ENCODE measurements around the gene ADAMTS12. TPM values are rescaled to one million over a fixed set of nuclear protein-coding genes. Genes with fewer than 3 reads are reported as not detected.
"Not testable (repeated sequence)": the region's sequence is repeated elsewhere in the genome, so short reads cannot be mapped to it uniquely, and the experiment has no call there.

The ADAMTS12 gene
- polyA plus RNA-seq, 6 donors from 2014 or later, result not detected

GRCh38 chr5:33929925-33930690 is 38.3 kb upstream of the ADAMTS12 start:
- no peaks in the 10 kb centered on the region for H3K9me3 Mint-ChIP-seq
- no peaks in the 10 kb centered on the region for H3K36me3 Mint-ChIP-seq
- no peak overlapping the region for H3K4me3 Mint-ChIP-seq
- no peak for DNase-seq
- no peak overlapping the region for H3K27ac Mint-ChIP-seq
- H3K4me1 Mint-ChIP-seq, result peaks cover 0 to 13% (median 5%) of the 10 kb centered on the region in 3 donors
- peaks cover 14 to 17% (median 16%) of the 10 kb centered on the region in 3 donors for H3K27me3 Mint-ChIP-seq
- ATAC-seq (ENCODE audit: low read depth in 2 of 2), result no peak

- Mint-ChIP-seq H3K4me3 (no peak overlapping the region), H3K27me3 (peaks cover 8 to 18% (median 16%) of the 10 kb centered on the region in 3 donors), H3K36me3 (no peaks in the 10 kb centered on the region), H3K4me1 (no peaks in the 10 kb centered on the region), H3K9me3 (no peaks in the 10 kb centered on the region), H3K27ac (no peak overlapping the region)
- no peak for DNase-seq
- no peak for ATAC-seq (ENCODE audit: low read depth in 2 of 2)
These were observed 36.5 kb upstream of the ADAMTS12 start for GRCh38 chr5:33928283-33928682.

GRCh38 chr5:33927685-33928084 is 35.9 kb upstream of the ADAMTS12 start:
- Mint-ChIP-seq H3K36me3 (no peaks in the 10 kb centered on the region), H3K9me3 (no peaks in the 10 kb centered on the region), H3K27me3 (peaks cover 8 to 24% (median 19%) of the 10 kb centered on the region in 3 donors), H3K4me3 (no peak overlapping the region), H3K4me1 (no peaks in the 10 kb centered on the region), H3K27ac (no peak overlapping the region)
- DNase-seq (no peak), ATAC-seq (ENCODE audit: low read depth in 2 of 2) (no peak)

- ATAC-seq (ENCODE audit: low read depth in 2 of 2), result no peak
- H3K36me3 Mint-ChIP-seq, result no peaks in the 10 kb centered on the region
- H3K27ac Mint-ChIP-seq, result no peak overlapping the region
- no peaks in the 10 kb centered on the region for H3K4me1 Mint-ChIP-seq
- DNase-seq, result no peak
- H3K9me3 Mint-ChIP-seq, result peaks cover 0 to 6% (median under 1%) of the 10 kb centered on the region in 7 donors
- peaks cover 9 to 23% (median 20%) of the 10 kb centered on the region in 3 donors for H3K27me3 Mint-ChIP-seq
- H3K4me3 Mint-ChIP-seq, result no peak overlapping the region
These were observed 33.5 kb upstream of the ADAMTS12 start for GRCh38 chr5:33925278-33925677.

- Mint-ChIP-seq H3K27me3 (peaks cover 18 to 27% (median 26%) of the 10 kb centered on the region in 3 donors), H3K4me3 (no peak overlapping the region), H3K9me3 (peaks cover 17 to 41% (median 27%) of the 10 kb centered on the region in 7 donors), H3K27ac (no peak overlapping the region), H3K4me1 (no peaks in the 10 kb centered on the region), H3K36me3 (peaks cover 0 to 5% of the 10 kb centered on the region in 2 donors)
- DNase-seq (no peak), ATAC-seq (ENCODE audit: low read depth in 2 of 2) (no peak)
These were observed 29.2 kb upstream of the ADAMTS12 start for GRCh38 chr5:33921002-33921401.

GRCh38 chr5:33914844-33915243 is 23.1 kb upstream of the ADAMTS12 start:
- Mint-ChIP-seq H3K9me3 (peaks cover 27 to 53% (median 40%) of the 10 kb centered on the region in 7 donors), H3K36me3 (peaks cover 0 to 15% of the 10 kb centered on the region in 2 donors), H3K27me3 (peaks cover 8 to 16% (median 14%) of the 10 kb centered on the region in 3 donors)
- H3K4me1 Mint-ChIP-seq; ATAC-seq (ENCODE audit: low read depth in 2 of 2); H3K27ac Mint-ChIP-seq; DNase-seq; H3K4me3 Mint-ChIP-seq: not testable (repeated sequence)

GRCh38 chr5:33906248-33906647 is 14.5 kb upstream of the ADAMTS12 start:
- not testable (repeated sequence) for DNase-seq; ATAC-seq (ENCODE audit: low read depth in 2 of 2); H3K4me3 Mint-ChIP-seq; H3K4me1 Mint-ChIP-seq; H3K27ac Mint-ChIP-seq
- Mint-ChIP-seq H3K36me3 (peaks cover 11 to 14% of the 10 kb centered on the region in 2 donors), H3K27me3 (peaks cover 3 to 11% (median 8%) of the 10 kb centered on the region in 3 donors), H3K9me3 (peaks cover 19 to 67% (median 35%) of the 10 kb centered on the region in 7 donors)

- no peak overlapping the region for H3K4me3 Mint-ChIP-seq
- peaks cover 11 to 14% of the 10 kb centered on the region in 2 donors for H3K36me3 Mint-ChIP-seq
- ATAC-seq (ENCODE audit: low read depth in 2 of 2), result no peak
- peaks cover 19 to 69% (median 35%) of the 10 kb centered on the region in 7 donors for H3K9me3 Mint-ChIP-seq
- no peak for DNase-seq
- no peaks in the 10 kb centered on the region for H3K4me1 Mint-ChIP-seq
- H3K27ac Mint-ChIP-seq, result no peak overlapping the region
- H3K27me3 Mint-ChIP-seq, result peaks cover 0 to 9% (median 9%) of the 10 kb centered on the region in 3 donors
These were observed 13.6 kb upstream of the ADAMTS12 start for GRCh38 chr5:33905381-33905780.

- H3K4me3 Mint-ChIP-seq, result no peak overlapping the region
- peaks cover 0 to 14% (median 0%) of the 10 kb centered on the region in 3 donors for H3K27me3 Mint-ChIP-seq
- H3K9me3 Mint-ChIP-seq, result peaks cover 12 to 57% (median 32%) of the 10 kb centered on the region in 7 donors
- no peak overlapping the region for H3K27ac Mint-ChIP-seq
- peaks cover 9 to 11% of the 10 kb centered on the region in 2 donors for H3K36me3 Mint-ChIP-seq
- no peaks in the 10 kb centered on the region for H3K4me1 Mint-ChIP-seq
- no peak for ATAC-seq (ENCODE audit: low read depth in 2 of 2)
- no peak for DNase-seq
These were observed 11.3 kb upstream of the ADAMTS12 start for GRCh38 chr5:33903118-33903517.

- DNase-seq, result no peak
- peaks cover 9 to 38% (median 22%) of the 10 kb centered on the region in 7 donors for H3K9me3 Mint-ChIP-seq
- peaks cover 0 to 6% of the 10 kb centered on the region in 2 donors for H3K36me3 Mint-ChIP-seq
- H3K27ac Mint-ChIP-seq, result no peak overlapping the region
- ATAC-seq (ENCODE audit: low read depth in 2 of 2), result no peak
- no peaks in the 10 kb centered on the region for H3K4me1 Mint-ChIP-seq
- no peak overlapping the region for H3K4me3 Mint-ChIP-seq
- H3K27me3 Mint-ChIP-seq, result peaks cover 10 to 25% (median 14%) of the 10 kb centered on the region in 3 donors
These were observed 9.4 kb upstream of the ADAMTS12 start for GRCh38 chr5:33901156-33901555.

GRCh38 chr5:33894566-33894965 is 2.8 kb upstream of the ADAMTS12 start:
- peaks cover 0 to 8% (median 6%) of the 10 kb centered on the region in 7 donors for H3K9me3 Mint-ChIP-seq
- no peak overlapping the region for H3K4me3 Mint-ChIP-seq

GRCh38 chr5:33892620-33893137 is 889 bp upstream of the ADAMTS12 start:
- Mint-ChIP-seq H3K4me3 (peak overlapping the region in 1 of 8 donors; percentile 24), H3K9me3 (peaks cover 0 to 8% (median 6%) of the 10 kb centered on the region in 7 donors)

More at GRCh38 chr5:33894566-33894965, 2.8 kb upstream of the ADAMTS12 start:
- DNase-seq (no peak), ATAC-seq (ENCODE audit: low read depth in 2 of 2) (no peak)
- Mint-ChIP-seq H3K36me3 (peaks cover 0 to 13% of the 10 kb centered on the region in 2 donors), H3K4me1 (peaks cover 0 to 8% (median 4%) of the 10 kb centered on the region in 3 donors), H3K27me3 (peaks cover 50 to 65% (median 56%) of the 10 kb centered on the region in 3 donors), H3K27ac (no peak overlapping the region)

GRCh38 chr5:33891446-33891787 is 373 bp downstream of the ADAMTS12 start:
- Mint-ChIP-seq H3K27me3 (peaks cover 51 to 70% (median 56%) of the 10 kb centered on the region in 3 donors), H3K4me3 (peak overlapping the region in 1 of 8 donors; percentile 33)

More at GRCh38 chr5:33892620-33893137, 889 bp upstream of the ADAMTS12 start:
- H3K4me1 Mint-ChIP-seq, result peaks cover 0 to 8% (median 4%) of the 10 kb centered on the region in 3 donors
- DNase-seq (no peak), ATAC-seq (ENCODE audit: low read depth in 2 of 2) (no peak)
- peaks cover 0 to 13% of the 10 kb centered on the region in 2 donors for H3K36me3 Mint-ChIP-seq
- no peak overlapping the region for H3K27ac Mint-ChIP-seq
- peaks cover 59 to 73% (median 67%) of the 10 kb centered on the region in 3 donors for H3K27me3 Mint-ChIP-seq

More at GRCh38 chr5:33891446-33891787, 373 bp downstream of the ADAMTS12 start:
- Mint-ChIP-seq H3K36me3 (peaks cover 0 to 13% of the 10 kb centered on the region in 2 donors), H3K9me3 (peaks cover 0 to 8% (median 2%) of the 10 kb centered on the region in 7 donors), H3K27ac (no peak overlapping the region), H3K4me1 (peaks cover 0 to 8% (median 4%) of the 10 kb centered on the region in 3 donors)
- DNase-seq (no peak), ATAC-seq (ENCODE audit: low read depth in 2 of 2) (no peak)
